OCI-LY7 (cell line): ENCODE measurements around the gene CDH3. TPM values are rescaled to one million over a fixed set of nuclear protein-coding genes. Genes with fewer than 3 reads are reported as not detected.

Source experiments
- BruUV-seq: library from RNA; stranded (reverse); fragments of 400-500 nt; replicated peaks from 2 replicates; lab custom pipeline; 2021; lab: Mats Ljungman, UMichigan
- CTCF ChIA-PET: fragments of 300-600 bp; sonication (Branson Sonifier 250); formaldehyde crosslinking; loops from one replicate; lab custom pipeline; 2022; ENCODE audit warnings: antibody characterized with exemption; ENCODE audit not compliant: unreplicated experiment; lab: Charles Lee
- POLR2A ChIA-PET: fragments of 300-600 bp; sonication (Branson Sonifier 250); formaldehyde crosslinking; loops from one replicate; lab custom pipeline; 2022; ENCODE audit warnings: antibody characterized with exemption; lab: Charles Lee
- DNase-seq: peaks from one replicate; pipeline ENCODE4 v3.0.0-alpha.2; 2015; ENCODE audit warnings: low spot score
- H2AFZ ChIP-seq: fragments of 200-600 bp; sonication (generic), shearing (Covaris generic); 2 replicates; pipeline ENCODE4 v1.6.1; 2014; ENCODE audit warnings: mild to moderate bottlenecking, antibody characterized with exemption, low read length, moderate library complexity
- H3K27ac ChIP-seq: fragments of 200-600 bp; sonication (generic); 2 replicates; pipeline ENCODE4 v1.5.1; 2014; ENCODE audit warnings: mixed run types, low read depth, mild to moderate bottlenecking, moderate library complexity, low read length, inconsistent platforms; ENCODE audit not compliant: poor library complexity, severe bottlenecking
- H3K36me3 ChIP-seq: fragments of 200-600 bp; sonication (generic); 2 replicates; pipeline ENCODE4 v1.6.1; 2014; ENCODE audit warnings: mild to moderate bottlenecking, antibody characterized with exemption, low read length, moderate library complexity, mixed read lengths; ENCODE audit not compliant: insufficient read depth
- H3K4me1 ChIP-seq: fragments of 200-600 bp; sonication (generic); 2 replicates; pipeline ENCODE4 v1.5.1; 2014; ENCODE audit warnings: mild to moderate bottlenecking, low read length; ENCODE audit not compliant: insufficient read depth, poor library complexity, severe bottlenecking
- H3K4me2 ChIP-seq: fragments of 200-600 bp; sonication (generic); 2 replicates; pipeline ENCODE4 v1.6.1; 2014; ENCODE audit warnings: mild to moderate bottlenecking, low read length
- H3K4me3 ChIP-seq: fragments of 200-600 bp; sonication (generic); 2 replicates; pipeline ENCODE4 v1.5.1; 2014; ENCODE audit warnings: mild to moderate bottlenecking, low read depth, low read length; ENCODE audit not compliant: poor library complexity, severe bottlenecking
- H3K79me2 ChIP-seq: fragments of 200-600 bp; sonication (generic); 2 replicates; pipeline ENCODE4 v1.6.1; 2016; ENCODE audit warnings: low read depth, mild to moderate bottlenecking, low read length, moderate library complexity, mixed read lengths; ENCODE audit not compliant: insufficient read depth
- H3K9me2 ChIP-seq: fragments of 200-600 bp; sonication (generic); 2 replicates; pipeline ENCODE4 v1.6.1; 2016; ENCODE audit warnings: mild to moderate bottlenecking, low read length, mixed read lengths; ENCODE audit not compliant: insufficient read depth
- H3K9me3 ChIP-seq: fragments of 200-600 bp; sonication (generic); 2 replicates; pipeline ENCODE4 v1.6.1; 2014; ENCODE audit warnings: mild to moderate bottlenecking, mixed run types, low read length, mixed read lengths
- H4K20me1 ChIP-seq: fragments of 200-600 bp; sonication (generic); 2 replicates; pipeline ENCODE4 v1.6.1; 2014; ENCODE audit warnings: mild to moderate bottlenecking, antibody characterized with exemption, low read length, moderate library complexity, mixed read lengths; ENCODE audit not compliant: insufficient read depth
- EZH2phosphoT487 ChIP-seq: fragments of 200-600 bp; sonication (generic); IDR thresholded peaks from 2 replicates; pipeline ENCODE4 v1.6.1; 2018; ENCODE audit warnings: low read depth, borderline replicate concordance, mild to moderate bottlenecking, mixed run types, antibody characterized with exemption, low read length, moderate library complexity, mixed read lengths
- intact Hi-C: fragments of 100-400 bp; cut with micrococcal nuclease; formaldehyde crosslinking; loops from one replicate; pipeline ENCODE4 v1.10.0; 2022; ENCODE audit not compliant: unreplicated experiment
- total RNA-seq, 2 experiments: library from RNA; depleted of rRNA in 1 of 2; stranded (reverse); fragments of >200 nt in 1 of 2; shearing (Covaris generic) in 1 of 2; gene quantifications; 2 replicates each; pipeline ENCODE4 v1.2.3, GENCODE V29; 2014 to 2022
- TF ChIP-seq, protein P1 (sequence below): fragments of 200-600 bp; sonication (generic); conservative IDR thresholded peaks from 2 replicates; pipeline ENCODE4 v1.5.1; 2014; ENCODE audit warnings: mild to moderate bottlenecking, antibody characterized with exemption, low read length, moderate library complexity, mixed read lengths

Gene CDH3
- total RNA-seq, 2 experiments from 2014 or later: 0.06 to 0.46 TPM

DNA sequence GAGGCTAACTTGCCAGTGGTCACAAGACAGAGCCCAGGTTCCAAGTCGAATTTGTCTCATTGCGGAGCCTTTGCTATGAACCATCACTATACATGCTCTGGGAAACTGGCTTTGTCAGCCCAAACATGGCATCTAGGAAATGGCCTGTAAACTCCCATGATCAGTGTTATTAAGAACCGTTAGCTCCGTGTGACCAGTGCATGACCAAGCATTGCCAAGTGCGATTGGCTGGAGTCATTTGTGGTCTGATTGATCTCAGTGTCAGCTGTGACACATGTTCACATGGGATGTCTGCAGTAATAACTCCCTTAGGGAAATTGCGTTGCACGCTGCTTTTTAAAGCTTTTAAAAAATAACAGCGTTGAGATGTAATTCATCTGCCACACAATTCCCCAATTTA, 18.6 kb upstream of the CDH3 start:
- Histone ChIP-seq H3K9me3 (no peaks in the 10 kb centered on the region), H3K4me2 (no peak overlapping the region), H3K79me2 (no peaks in the 10 kb centered on the region), H3K36me3 (no peaks in the 10 kb centered on the region), H2AFZ (no peak overlapping the region), H3K27ac (no peak overlapping the region), H3K9me2 (no peaks in the 10 kb centered on the region), H3K4me3 (no peak overlapping the region), H4K20me1 (no peaks in the 10 kb centered on the region), H3K4me1 (no peaks in the 10 kb centered on the region)
- DNase-seq: no peak
- POLR2A ChIA-PET: no interaction called here
- intact Hi-C loops: no loop called here
- TF ChIP-seq, protein P1, sequence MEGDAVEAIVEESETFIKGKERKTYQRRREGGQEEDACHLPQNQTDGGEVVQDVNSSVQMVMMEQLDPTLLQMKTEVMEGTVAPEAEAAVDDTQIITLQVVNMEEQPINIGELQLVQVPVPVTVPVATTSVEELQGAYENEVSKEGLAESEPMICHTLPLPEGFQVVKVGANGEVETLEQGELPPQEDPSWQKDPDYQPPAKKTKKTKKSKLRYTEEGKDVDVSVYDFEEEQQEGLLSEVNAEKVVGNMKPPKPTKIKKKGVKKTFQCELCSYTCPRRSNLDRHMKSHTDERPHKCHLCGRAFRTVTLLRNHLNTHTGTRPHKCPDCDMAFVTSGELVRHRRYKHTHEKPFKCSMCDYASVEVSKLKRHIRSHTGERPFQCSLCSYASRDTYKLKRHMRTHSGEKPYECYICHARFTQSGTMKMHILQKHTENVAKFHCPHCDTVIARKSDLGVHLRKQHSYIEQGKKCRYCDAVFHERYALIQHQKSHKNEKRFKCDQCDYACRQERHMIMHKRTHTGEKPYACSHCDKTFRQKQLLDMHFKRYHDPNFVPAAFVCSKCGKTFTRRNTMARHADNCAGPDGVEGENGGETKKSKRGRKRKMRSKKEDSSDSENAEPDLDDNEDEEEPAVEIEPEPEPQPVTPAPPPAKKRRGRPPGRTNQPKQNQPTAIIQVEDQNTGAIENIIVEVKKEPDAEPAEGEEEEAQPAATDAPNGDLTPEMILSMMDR: no peak
- TF ChIP-seq EZH2phosphoT487: no peak
- BruUV-seq: no TSS peak
- CTCF ChIA-PET: no interaction called here

GRCh38 chr16:68627951-68628425, 17.1 kb upstream of the CDH3 start:
- no peak overlapping the region for H2AFZ ChIP-seq
- DNase-seq: no peak
- no peaks in the 10 kb centered on the region for H4K20me1 ChIP-seq
- no peaks in the 10 kb centered on the region for H3K9me2 ChIP-seq
- no peaks in the 10 kb centered on the region for H3K79me2 ChIP-seq
- CTCF ChIA-PET: no interaction called here
- no peak overlapping the region for H3K27ac ChIP-seq
- no peak overlapping the region for H3K4me3 ChIP-seq
- H3K36me3 ChIP-seq: no peaks in the 10 kb centered on the region
- no peaks in the 10 kb centered on the region for H3K4me1 ChIP-seq
- TF ChIP-seq EZH2phosphoT487: no peak
- TF ChIP-seq, protein P1: no peak
- no TSS peak for BruUV-seq
- no peaks in the 10 kb centered on the region for H3K9me3 ChIP-seq
- POLR2A ChIA-PET: no interaction called here
- intact Hi-C loops: no loop called here
- H3K4me2 ChIP-seq: no peak overlapping the region

GRCh38 chr16:68629351-68629910, 15.7 kb upstream of the CDH3 start:
- intact Hi-C loops: no loop called here
- no peak overlapping the region for H3K4me3 ChIP-seq
- no peak overlapping the region for H2AFZ ChIP-seq
- no peak for DNase-seq
- H4K20me1 ChIP-seq: no peaks in the 10 kb centered on the region
- BruUV-seq: no TSS peak
- ChIA-PET CTCF (no interaction called here), POLR2A (no interaction called here)
- H3K4me1 ChIP-seq: no peaks in the 10 kb centered on the region
- H3K9me2 ChIP-seq: no peaks in the 10 kb centered on the region
- H3K36me3 ChIP-seq: no peaks in the 10 kb centered on the region
- H3K9me3 ChIP-seq: no peaks in the 10 kb centered on the region
- H3K4me2 ChIP-seq: no peak overlapping the region
- TF ChIP-seq, protein P1: 0 out of 2 replicates have a peak, but pooled peaks have one; percentile 20
- no peak for TF ChIP-seq EZH2phosphoT487
- H3K27ac ChIP-seq: no peak overlapping the region
- no peaks in the 10 kb centered on the region for H3K79me2 ChIP-seq
